IMR-90 (cell line): ENCODE data around the gene CDK17. TPM values are rescaled to one million over a fixed set of nuclear protein-coding genes. Genes with fewer than 3 reads are reported as not detected.

Source experiments
- ATAC-seq: fragments of 200-7000 bp; cut with Tn5 transposase; 2 replicates; pipeline ENCODE4 v1.9.1; 2020; ENCODE audit warnings: low read depth, mild to moderate bottlenecking, moderate library complexity
- BruUV-seq: library from RNA; stranded (reverse); fragments of 400-500 nt; replicated peaks from 2 replicates; lab custom pipeline; 2021; lab: Mats Ljungman, UMichigan
- CTCF ChIA-PET: fragments of 300-600 bp; formaldehyde crosslinking; extraction: SDS; loops from one replicate; lab custom pipeline; 2021; ENCODE audit warnings: antibody characterized with exemption; lab: Yijun Ruan, JAX
- POLR2A ChIA-PET: fragments of 300-600 bp; sonication (Branson Sonifier 250); formaldehyde crosslinking; loops from one replicate; lab custom pipeline; 2022; ENCODE audit warnings: antibody characterized with exemption; ENCODE audit not compliant: unreplicated experiment; lab: Charles Lee
- DNase-seq: peaks from one replicate; pipeline ENCODE4 v3.0.0; 2013
- H2AFZ ChIP-seq: replicated peaks from 2 replicates; pipeline ENCODE3; 2013; ENCODE audit warnings: low read length, mild to moderate bottlenecking; ENCODE audit not compliant: poor library complexity
- H2AK5ac ChIP-seq: 2 replicates; pipeline ENCODE4 v1.6.1; 2013; ENCODE audit warnings: low read depth, low read length, inconsistent platforms
- H2AK9ac ChIP-seq: replicated peaks from 2 replicates; pipeline ENCODE3; 2013; ENCODE audit warnings: mild to moderate bottlenecking, low read depth, low read length, moderate library complexity; ENCODE audit not compliant: poor library complexity
- H2BK120ac ChIP-seq: 2 replicates; pipeline ENCODE4 v1.6.1; 2013; ENCODE audit warnings: low read depth, low read length, inconsistent platforms
- H2BK15ac ChIP-seq: 3 replicates; pipeline ENCODE4 v1.6.1; 2013; ENCODE audit warnings: low read depth, low read length, inconsistent platforms
- H2BK20ac ChIP-seq: 2 replicates; pipeline ENCODE4 v1.6.1; 2013; ENCODE audit warnings: low read depth, mild to moderate bottlenecking, inconsistent platforms, low read length, moderate library complexity
- H2BK5ac ChIP-seq: 2 replicates; pipeline ENCODE4 v1.6.1; 2013; ENCODE audit warnings: mild to moderate bottlenecking, low read depth, low read length, inconsistent platforms; ENCODE audit not compliant: poor library complexity, severe bottlenecking
- H3K14ac ChIP-seq: replicated peaks from 2 replicates; pipeline ENCODE4 v1.6.1; 2013; ENCODE audit warnings: low read depth, low read length, inconsistent platforms
- H3K18ac ChIP-seq: 2 replicates; pipeline ENCODE4 v1.6.1; 2013; ENCODE audit warnings: low read depth, low read length, control low read depth
- H3K23ac ChIP-seq: 2 replicates; pipeline ENCODE4 v1.6.1; 2013; ENCODE audit warnings: low read depth, low read length, inconsistent platforms
- H3K27ac ChIP-seq: 2 replicates; pipeline ENCODE4 v1.5.1; 2013; ENCODE audit warnings: mild to moderate bottlenecking, control low read depth, low read length; ENCODE audit not compliant: insufficient read depth
- H3K27me3 ChIP-seq: 2 replicates; pipeline ENCODE4 v1.6.1; 2013; ENCODE audit warnings: low read length; ENCODE audit not compliant: control insufficient read depth, insufficient read depth
- H3K36me3 ChIP-seq: 2 replicates; pipeline ENCODE4 v1.6.1; 2013; ENCODE audit warnings: low read length, mixed read lengths; ENCODE audit not compliant: control insufficient read depth, insufficient read depth
- H3K4ac ChIP-seq: 2 replicates; pipeline ENCODE4 v1.6.1; 2013; ENCODE audit warnings: low read depth, low read length, inconsistent platforms
- H3K4me1 ChIP-seq: 2 replicates; pipeline ENCODE4 v1.6.1; 2013; ENCODE audit warnings: low read length, mixed read lengths; ENCODE audit not compliant: control insufficient read depth, insufficient read depth
- H3K4me2 ChIP-seq: 2 replicates; pipeline ENCODE4 v1.6.1; 2013; ENCODE audit warnings: low read depth, mild to moderate bottlenecking, control low read depth, low read length, moderate library complexity
- H3K4me3 ChIP-seq: 2 replicates; pipeline ENCODE4 v1.5.1; 2013; ENCODE audit warnings: low read depth, mild to moderate bottlenecking, control low read depth, low read length, moderate library complexity; ENCODE audit not compliant: insufficient read depth
- H3K56ac ChIP-seq: 2 replicates; pipeline ENCODE4 v1.6.1; 2013; ENCODE audit warnings: low read length, inconsistent platforms; ENCODE audit not compliant: insufficient read depth; ENCODE audit errors: extremely low read depth
- H3K79me1 ChIP-seq, 2 experiments: 2 replicates each; pipeline ENCODE4 v1.6.1; 2013; ENCODE audit warnings: low read length in 2 of 2, inconsistent platforms in 1 of 2, low read depth in 1 of 2
- H3K9ac ChIP-seq: 2 replicates; pipeline ENCODE4 v1.6.1; 2013; ENCODE audit warnings: low read depth, low read length, control low read depth
- H3K9me1 ChIP-seq: 2 replicates; pipeline ENCODE4 v1.6.1; 2013; ENCODE audit warnings: low read length, inconsistent platforms; ENCODE audit not compliant: insufficient read depth
- H3K9me3 ChIP-seq: 2 replicates; pipeline ENCODE4 v1.6.1; 2013; ENCODE audit warnings: low read length; ENCODE audit not compliant: control insufficient read depth, insufficient read depth
- H4K20me1 ChIP-seq: 2 replicates; pipeline ENCODE4 v1.6.1; 2013; ENCODE audit warnings: low read length, inconsistent platforms; ENCODE audit not compliant: insufficient read depth
- H4K5ac ChIP-seq: 2 replicates; pipeline ENCODE4 v1.6.1; 2013; ENCODE audit warnings: mild to moderate bottlenecking, low read depth, low read length, control low read depth
- H4K8ac ChIP-seq, 2 experiments: 2 replicates each; pipeline ENCODE4 v1.6.1; 2013; ENCODE audit warnings: low read depth in 2 of 2, low read length in 2 of 2, control low read depth in 1 of 2, inconsistent platforms in 1 of 2
- H4K91ac ChIP-seq: 2 replicates; pipeline ENCODE4 v1.6.1; 2013; ENCODE audit warnings: low read depth, low read length, inconsistent platforms; ENCODE audit not compliant: insufficient read depth
- FOS ChIP-seq: fragments of 150-350 bp; IDR thresholded peaks from 2 replicates; pipeline ENCODE4 v1.6.1; 2016; ENCODE audit warnings: low read depth, low read length
- MXI1 ChIP-seq: IDR thresholded peaks from 2 replicates; pipeline ENCODE4 v1.6.1; 2012; ENCODE audit warnings: low read depth, mild to moderate bottlenecking, low read length, moderate library complexity, borderline replicate concordance
- WGBS, 2 experiments: methylation state at CpG; one replicate each; pipeline versions ENCODE4 v1.1.5 to v1.1.7; 2013; ENCODE audit warnings: missing lambda C conversion rate in 2 of 2; ENCODE audit not compliant: insufficient read length in 1 of 2; ENCODE audit errors: extremely low coverage in 2 of 2; 5-methylcytosine and 5-hydroxymethylcytosine counted together
- dilution Hi-C: fragments of 300-500 bp; cut with HindIII; formaldehyde crosslinking; loops from one replicate; pipeline ENCODE4 v1.14.3; 2018; ENCODE audit warnings: low sequenced_read_pairs; ENCODE audit not compliant: unreplicated experiment
- in situ Hi-C: fragments of 300-500 bp; cut with MboI; formaldehyde crosslinking; loops from 3 replicates; pipeline ENCODE4 v1.14.3; 2019; ENCODE audit warnings: low sequenced_read_pairs, inconsistent platforms, mixed read lengths
- intact Hi-C: fragments of 100-400 bp; cut with micrococcal nuclease; formaldehyde crosslinking; loops from 2 replicates; pipeline ENCODE4 v1.10.0; 2022
- polyA plus RNA-seq, 3 experiments: library from polyadenylated mRNA; depleted of rRNA; stranded (reverse); fragments of >200 nt; gene quantifications; 2 replicates each; pipeline ENCODE4 v1.2.3, GENCODE V29; 2012; ENCODE audit warnings: low replicate concordance in 1 of 3
- total RNA-seq: library from RNA; depleted of rRNA; stranded (reverse); fragments of >200 nt; gene quantifications from 2 replicates; pipeline ENCODE4 v1.2.3, GENCODE V29; 2012

CDK17 gene
- total and polyA plus RNA-seq, 2 of the 4 experiments (the other 2 are of a cell fraction): 14.5 to 50.2 TPM

DNA sequence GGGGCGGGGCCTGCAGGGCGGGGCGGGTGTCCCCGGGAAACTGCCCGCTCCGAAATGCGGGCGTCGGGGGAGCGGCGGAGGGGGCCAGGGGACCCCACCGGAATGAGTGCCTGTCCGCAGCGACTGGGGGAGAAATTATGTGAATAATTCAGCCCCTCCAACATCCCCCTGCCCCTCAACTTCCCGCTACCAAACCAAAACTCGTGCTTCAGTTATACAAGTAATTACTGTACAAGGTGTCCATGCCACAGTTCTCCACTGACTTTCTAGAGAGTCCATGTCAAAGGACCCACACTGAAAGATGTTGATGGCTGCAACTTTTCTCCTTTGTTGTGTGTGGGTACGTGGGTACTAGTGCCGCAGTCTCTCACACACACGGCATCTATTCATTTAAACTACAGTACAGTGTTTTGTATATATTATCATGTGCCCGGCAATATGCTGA lies 414 bp upstream of the CDK17 start:
- H3K14ac ChIP-seq: peak overlapping the region; percentile 87
- H3K4me2 ChIP-seq: peak overlapping the region; percentile 100
- BruUV-seq: no TSS peak
- ATAC-seq (peak; percentile 12), DNase-seq (peak; percentile 39)
- H2BK5ac ChIP-seq: peak overlapping the region; percentile 95
- H2AK9ac ChIP-seq: peak overlapping the region; percentile 80
- H3K9me3 ChIP-seq: no peaks in the 10 kb centered on the region
- H3K4ac ChIP-seq: peak overlapping the region; percentile 80
- TF ChIP-seq FOS (no peak), MXI1 (0 out of 2 replicates have a peak, but pooled peaks have one; percentile 12)
- peak overlapping the region; percentile 82 for H3K4me3 ChIP-seq
- peak overlapping the region; percentile 92 for H3K56ac ChIP-seq
- H4K8ac ChIP-seq: peak overlapping the region; percentile 62 to 94
- POLR2A ChIA-PET: interaction anchor here (0.5 to 0.8 kb wide), 2 partner anchors 181 to 232 kb away, joined by 3 to 6 read pairs; no protein-coding TSS in a partner anchor
- H2AK5ac ChIP-seq: peak overlapping the region; percentile 93
- peak overlapping the region; percentile 97 for H3K18ac ChIP-seq
- in situ Hi-C loops: loop anchor here (5.0 kb wide), 2 partner anchors 87 to 338 kb away; partner anchors contain the start of gene CFAP54
- dilution Hi-C loops: no loop called here
- peak overlapping the region; percentile 83 for H2BK120ac ChIP-seq
- H2BK20ac ChIP-seq: peak overlapping the region; percentile 75
- H3K27me3 ChIP-seq: no peaks in the 10 kb centered on the region
- intact Hi-C loops: loop anchor here (1.0 to 2.0 kb wide), 7 partner anchors 26 to 365 kb away; partner anchors contain the start of genes CFAP54 and LTA4H
- H4K5ac ChIP-seq: peak overlapping the region; percentile 85
- CTCF ChIA-PET: interaction anchor here (1.0 to 1.9 kb wide), 9 partner anchors 12 to 163 kb away, joined by 3 to 6 read pairs (median 4); no protein-coding TSS in a partner anchor
- H3K79me1 ChIP-seq: peaks cover 0 to 15% of the 10 kb centered on the region in 2 experiments; a peak in 2 of 4 replicates
- peak overlapping the region; percentile 96 for H3K9ac ChIP-seq
- H3K23ac ChIP-seq: peak overlapping the region; percentile 97
- peak overlapping the region; percentile 76 for H4K91ac ChIP-seq
- peaks cover 1% of the 10 kb centered on the region; the same call in 1 of the 2 replicates for H3K4me1 ChIP-seq
- peaks cover 28% of the 10 kb centered on the region for H4K20me1 ChIP-seq
- H3K9me1 ChIP-seq: 0 out of 2 replicates have a peak, but pooled peaks cover under 1% of the 10 kb centered on the region
- peak overlapping the region; percentile 89 for H2AFZ ChIP-seq
- peak overlapping the region; percentile 95 for H3K27ac ChIP-seq
- no CpG with 5 or more reads among the region's 20 CpGs for WGBS, 2 experiments
- H2BK15ac ChIP-seq: peak overlapping the region; percentile 87; the same call in 2 of the 3 replicates
- no peaks in the 10 kb centered on the region for H3K36me3 ChIP-seq
